ENCODE measurements around the gene ADCY9. TPM values are rescaled to one million over a fixed set of nuclear protein-coding genes. Genes with fewer than 3 reads are reported as not detected.
A peak's percentile ranks its signal among the peaks of the same experiment; 100 is the strongest.

The ADCY9 gene
- total RNA-seq, 1 experiment from 2014 or later: 7.0 TPM

DNA sequence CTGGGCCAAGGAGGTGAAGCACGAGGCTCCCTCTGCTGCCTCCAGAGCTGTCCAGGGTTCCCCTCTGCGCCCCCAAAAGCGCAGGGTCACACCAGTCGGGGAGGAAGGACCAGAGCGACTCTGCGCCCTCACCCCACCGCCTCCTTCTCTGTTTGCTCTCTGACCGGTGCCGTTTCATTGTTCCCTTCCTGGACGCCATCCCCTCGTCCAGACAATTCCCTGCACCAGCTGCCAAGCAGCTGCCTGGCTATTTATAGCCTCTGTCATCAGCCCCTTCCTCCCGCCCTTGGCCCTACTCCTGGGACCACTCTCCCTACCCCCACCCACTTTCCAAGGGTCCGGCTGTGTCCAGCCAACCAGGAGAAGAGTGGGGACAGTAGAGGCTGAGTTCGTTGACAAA, 167.0 kb downstream of the ADCY9 start:
- no peak for TF ChIP-seq EZH2 (IDR thresholded peaks at IDR 0.05; ENCODE audit: borderline replicate concordance, low read depth, low read length, poor library complexity, severe bottlenecking)
- TF ChIP-seq, protein P1, sequence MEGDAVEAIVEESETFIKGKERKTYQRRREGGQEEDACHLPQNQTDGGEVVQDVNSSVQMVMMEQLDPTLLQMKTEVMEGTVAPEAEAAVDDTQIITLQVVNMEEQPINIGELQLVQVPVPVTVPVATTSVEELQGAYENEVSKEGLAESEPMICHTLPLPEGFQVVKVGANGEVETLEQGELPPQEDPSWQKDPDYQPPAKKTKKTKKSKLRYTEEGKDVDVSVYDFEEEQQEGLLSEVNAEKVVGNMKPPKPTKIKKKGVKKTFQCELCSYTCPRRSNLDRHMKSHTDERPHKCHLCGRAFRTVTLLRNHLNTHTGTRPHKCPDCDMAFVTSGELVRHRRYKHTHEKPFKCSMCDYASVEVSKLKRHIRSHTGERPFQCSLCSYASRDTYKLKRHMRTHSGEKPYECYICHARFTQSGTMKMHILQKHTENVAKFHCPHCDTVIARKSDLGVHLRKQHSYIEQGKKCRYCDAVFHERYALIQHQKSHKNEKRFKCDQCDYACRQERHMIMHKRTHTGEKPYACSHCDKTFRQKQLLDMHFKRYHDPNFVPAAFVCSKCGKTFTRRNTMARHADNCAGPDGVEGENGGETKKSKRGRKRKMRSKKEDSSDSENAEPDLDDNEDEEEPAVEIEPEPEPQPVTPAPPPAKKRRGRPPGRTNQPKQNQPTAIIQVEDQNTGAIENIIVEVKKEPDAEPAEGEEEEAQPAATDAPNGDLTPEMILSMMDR (conservative IDR thresholded peaks at IDR 0.05; ENCODE audit: low read depth, low read length): no peak
- no TSS peak for BruUV-seq (replicated peaks)
- CTCF ChIA-PET: no interaction called here
- no peak for DNase-seq (ENCODE audit: low spot score)
- no peaks in the 10 kb centered on the region for H3K27me3 ChIP-seq (replicated peaks; ENCODE audit: insufficient read depth, low read depth, low read length, poor library complexity)
- no peak overlapping the region for H3K27ac ChIP-seq (ENCODE audit: low read depth, low read length, poor library complexity, severe bottlenecking)
- H3K4me3 ChIP-seq (ENCODE audit: low read depth, low read length, poor library complexity, severe bottlenecking): no peak overlapping the region
- H3K36me3 ChIP-seq (ENCODE audit: insufficient read depth, low read length, poor library complexity, severe bottlenecking): no peaks in the 10 kb centered on the region
- intact Hi-C loops (cut with micrococcal nuclease; ENCODE audit: unreplicated experiment): no loop called here
- peaks cover 59% of the 10 kb centered on the region for H3K4me1 ChIP-seq (ENCODE audit: insufficient read depth, low read length, poor library complexity, severe bottlenecking)
- H3K9me3 ChIP-seq (ENCODE audit: low read depth, low read length, poor library complexity, severe bottlenecking): no peaks in the 10 kb centered on the region
- POLR2A ChIA-PET (ENCODE audit: low non-redundant PET): no interaction called here

DNA sequence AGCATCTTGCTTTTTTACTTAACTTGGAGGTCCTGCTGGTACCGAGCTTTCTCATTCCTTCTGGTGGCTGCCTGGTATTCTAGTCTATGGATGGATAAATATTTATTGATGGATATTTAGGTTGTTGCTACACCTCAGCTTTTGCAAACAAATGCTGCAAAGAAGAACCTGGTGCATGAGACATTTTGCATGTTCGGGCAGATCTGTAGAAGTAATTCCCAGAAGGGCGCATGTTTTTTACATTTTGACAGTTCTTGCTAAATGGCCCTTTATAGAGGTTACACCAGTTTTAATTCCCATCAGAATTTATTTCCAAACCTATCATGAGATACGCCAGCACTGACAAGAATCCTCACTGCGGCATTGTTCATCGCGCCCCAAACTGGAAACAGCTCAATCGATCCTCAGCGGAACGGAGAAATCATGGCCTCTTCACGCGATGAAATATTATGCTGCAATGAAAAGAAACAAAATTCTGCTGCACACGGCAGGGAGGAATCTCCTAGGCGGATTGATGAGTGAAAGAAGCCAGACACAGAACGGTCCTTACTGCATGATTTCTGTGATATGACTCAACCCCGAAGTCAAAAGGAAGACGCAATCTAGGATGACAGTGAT, 167.8 kb downstream of the ADCY9 start:
- no peak overlapping the region for H3K4me3 ChIP-seq (ENCODE audit: low read depth, low read length, poor library complexity, severe bottlenecking)
- intact Hi-C loops (cut with micrococcal nuclease; ENCODE audit: unreplicated experiment): no loop called here
- BruUV-seq (replicated peaks): no TSS peak
- H3K27me3 ChIP-seq (replicated peaks; ENCODE audit: insufficient read depth, low read depth, low read length, poor library complexity): no peaks in the 10 kb centered on the region
- TF ChIP-seq, protein P1 (conservative IDR thresholded peaks at IDR 0.05; ENCODE audit: low read depth, low read length): no peak
- no peak for TF ChIP-seq EZH2 (IDR thresholded peaks at IDR 0.05; ENCODE audit: borderline replicate concordance, low read depth, low read length, poor library complexity, severe bottlenecking)
- ChIA-PET CTCF (no interaction called here), POLR2A (ENCODE audit: low non-redundant PET) (no interaction called here)
- H3K9me3 ChIP-seq (ENCODE audit: low read depth, low read length, poor library complexity, severe bottlenecking): no peaks in the 10 kb centered on the region
- no peak overlapping the region for H3K27ac ChIP-seq (ENCODE audit: low read depth, low read length, poor library complexity, severe bottlenecking)
- peaks cover 59% of the 10 kb centered on the region for H3K4me1 ChIP-seq (ENCODE audit: insufficient read depth, low read length, poor library complexity, severe bottlenecking)
- no peak for DNase-seq (ENCODE audit: low spot score)
- no peaks in the 10 kb centered on the region for H3K36me3 ChIP-seq (ENCODE audit: insufficient read depth, low read length, poor library complexity, severe bottlenecking)

DNA sequence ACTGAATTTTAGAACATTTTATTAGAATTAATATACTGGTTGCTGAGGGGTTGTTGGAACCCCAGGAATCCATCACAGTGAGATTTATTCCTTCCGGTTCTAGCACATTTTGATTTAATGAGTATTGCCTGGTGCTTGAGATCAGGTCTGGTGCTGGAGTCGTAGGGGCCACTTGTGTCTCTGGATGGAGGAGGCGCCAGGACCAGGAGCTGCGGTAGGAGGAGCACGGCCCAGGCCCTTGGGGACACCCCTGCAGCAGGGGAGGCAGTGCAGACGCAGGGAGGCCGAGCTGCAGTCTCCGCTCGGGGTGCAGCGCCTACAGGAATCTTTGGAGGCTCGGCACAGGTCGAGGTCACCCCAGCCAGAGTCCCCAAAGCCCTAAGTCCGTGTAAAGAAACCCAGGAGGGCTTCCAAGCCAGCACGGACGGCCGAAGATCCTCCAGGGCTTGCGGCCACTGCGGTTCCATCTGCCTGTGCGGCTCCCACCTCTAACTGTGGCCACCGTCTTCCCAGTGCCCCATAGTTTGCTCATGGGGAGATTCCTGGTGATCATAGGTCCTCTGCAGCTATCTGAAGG, 169.6 kb downstream of the ADCY9 start:
- peaks cover 43% of the 10 kb centered on the region for H3K4me1 ChIP-seq (ENCODE audit: insufficient read depth, low read length, poor library complexity, severe bottlenecking)
- BruUV-seq (replicated peaks): no TSS peak
- no peaks in the 10 kb centered on the region for H3K9me3 ChIP-seq (ENCODE audit: low read depth, low read length, poor library complexity, severe bottlenecking)
- ChIA-PET POLR2A (ENCODE audit: low non-redundant PET) (no interaction called here), CTCF (no interaction called here)
- no peak overlapping the region for H3K4me3 ChIP-seq (ENCODE audit: low read depth, low read length, poor library complexity, severe bottlenecking)
- H3K27ac ChIP-seq (ENCODE audit: low read depth, low read length, poor library complexity, severe bottlenecking): peak overlapping the region; percentile 76
- DNase-seq (ENCODE audit: low spot score): peak; percentile 78
- intact Hi-C loops (cut with micrococcal nuclease; ENCODE audit: unreplicated experiment): no loop called here
- TF ChIP-seq EZH2 (IDR thresholded peaks at IDR 0.05; ENCODE audit: borderline replicate concordance, low read depth, low read length, poor library complexity, severe bottlenecking): no peak
- TF ChIP-seq, protein P1 (conservative IDR thresholded peaks at IDR 0.05; ENCODE audit: low read depth, low read length): no peak
- H3K27me3 ChIP-seq (replicated peaks; ENCODE audit: insufficient read depth, low read depth, low read length, poor library complexity): no peaks in the 10 kb centered on the region
- no peaks in the 10 kb centered on the region for H3K36me3 ChIP-seq (ENCODE audit: insufficient read depth, low read length, poor library complexity, severe bottlenecking)

All from A673 (cell line).